Spleen (tissue), 7 donors: ENCODE measurements around the gene RPA3.

ENCODE experiments used
- POLR2A ChIP-seq, 3 donors: fragments of 450-650 bp; IDR thresholded peaks; one replicate each; pipeline ENCODE4 v1.5.1; 2017; ENCODE audit warnings: antibody characterized with exemption in 3 of 3, mild to moderate bottlenecking in 1 of 3
- POLR2AphosphoS5 ChIP-seq, 3 donors: sonication (generic); formaldehyde crosslinking; IDR thresholded peaks; one replicate each; pipeline ENCODE4 v1.5.1; 2017; ENCODE audit warnings: antibody characterized with exemption in 3 of 3
- TF ChIP-seq, protein P1 (sequence below), 11 experiments: fragments of 200-600 bp in 7 of 11; fragments of 450-650 bp in 4 of 11; sonication (generic) in 4 of 11; IDR thresholded peaks in 8 of 11; conservative IDR thresholded peaks in 3 of 11; 1 replicate in 7 of 11; 2 replicates in 4 of 11; pipeline versions ENCODE4 v1.4.0 to v1.8.0; 2016 to 2021; ENCODE audit warnings: antibody characterized with exemption in 11 of 11, inconsistent platforms in 4 of 11, mild to moderate bottlenecking in 1 of 11
- donor health status: DM: no; HTN: no; CAD: no; lungs with moderate emphysema.
- donor health status: DM: no; HTN: no; CAD: no.
- donor health status: DM: no; HTN: no; CAD: no.

DNA sequence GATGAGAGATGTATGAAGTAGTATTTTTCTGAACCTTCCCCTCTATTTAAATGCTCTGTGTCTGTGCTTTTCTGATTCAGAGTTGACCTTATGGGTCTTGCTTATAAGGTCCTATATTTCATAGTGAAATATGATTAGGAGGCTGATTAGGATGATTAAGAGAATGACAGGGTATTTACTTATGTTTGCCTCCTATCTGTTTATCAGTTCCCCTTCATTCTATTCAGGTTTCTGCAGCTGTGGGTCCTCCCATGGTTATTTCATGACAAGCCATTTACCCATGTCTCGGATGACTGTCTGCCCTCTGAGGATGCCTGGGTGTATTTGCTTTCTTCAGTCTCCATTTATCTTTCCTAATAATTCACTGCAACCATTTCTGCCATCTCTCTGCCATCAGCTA is 16.9 kb downstream of the RPA3 start:
- no peak for TF ChIP-seq POLR2AphosphoS5 (IDR thresholded peaks at IDR 0.05)
- TF ChIP-seq POLR2A (IDR thresholded peaks at IDR 0.05): no peak
- TF ChIP-seq, protein P1, sequence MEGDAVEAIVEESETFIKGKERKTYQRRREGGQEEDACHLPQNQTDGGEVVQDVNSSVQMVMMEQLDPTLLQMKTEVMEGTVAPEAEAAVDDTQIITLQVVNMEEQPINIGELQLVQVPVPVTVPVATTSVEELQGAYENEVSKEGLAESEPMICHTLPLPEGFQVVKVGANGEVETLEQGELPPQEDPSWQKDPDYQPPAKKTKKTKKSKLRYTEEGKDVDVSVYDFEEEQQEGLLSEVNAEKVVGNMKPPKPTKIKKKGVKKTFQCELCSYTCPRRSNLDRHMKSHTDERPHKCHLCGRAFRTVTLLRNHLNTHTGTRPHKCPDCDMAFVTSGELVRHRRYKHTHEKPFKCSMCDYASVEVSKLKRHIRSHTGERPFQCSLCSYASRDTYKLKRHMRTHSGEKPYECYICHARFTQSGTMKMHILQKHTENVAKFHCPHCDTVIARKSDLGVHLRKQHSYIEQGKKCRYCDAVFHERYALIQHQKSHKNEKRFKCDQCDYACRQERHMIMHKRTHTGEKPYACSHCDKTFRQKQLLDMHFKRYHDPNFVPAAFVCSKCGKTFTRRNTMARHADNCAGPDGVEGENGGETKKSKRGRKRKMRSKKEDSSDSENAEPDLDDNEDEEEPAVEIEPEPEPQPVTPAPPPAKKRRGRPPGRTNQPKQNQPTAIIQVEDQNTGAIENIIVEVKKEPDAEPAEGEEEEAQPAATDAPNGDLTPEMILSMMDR (IDR thresholded peaks at IDR 0.05 in 8 of 11, conservative IDR thresholded peaks at IDR 0.05 in 3 of 11): no peak
